Nephron progenitor cell (in vitro differentiated cells): ENCODE results near the gene KIF6.

ENCODE experiments used
- DNase-seq: peaks from one replicate; pipeline ENCODE4 v3.0.0; 2021
- H3K27ac Mint-ChIP-seq: 2 replicates; pipeline ENCODE4 v1.8.0; 2021; ENCODE audit warnings: mild to moderate bottlenecking, moderate library complexity, mixed read lengths
- H3K27me3 Mint-ChIP-seq: 2 replicates; pipeline ENCODE4 v1.8.0; 2021; ENCODE audit warnings: mild to moderate bottlenecking, low read depth, mixed read lengths; ENCODE audit not compliant: poor library complexity
- H3K36me3 Mint-ChIP-seq: 2 replicates; pipeline ENCODE4 v1.8.0; 2021; ENCODE audit warnings: low read depth, mixed read lengths
- H3K4me1 Mint-ChIP-seq: 2 replicates; pipeline ENCODE4 v1.8.0; 2021; ENCODE audit warnings: mixed read lengths
- H3K4me3 Mint-ChIP-seq: 2 replicates; pipeline ENCODE4 v1.8.0; 2021; ENCODE audit warnings: mild to moderate bottlenecking, moderate library complexity, mixed read lengths
- H3K9me3 Mint-ChIP-seq: 2 replicates; pipeline ENCODE4 v1.8.0; 2021; ENCODE audit warnings: mild to moderate bottlenecking, moderate library complexity, mixed read lengths
- TF ChIP-seq, protein P1 (sequence below): fragments of 200-600 bp; sonication (generic); IDR thresholded peaks from 2 replicates; pipeline ENCODE4 v1.5.0; 2021; ENCODE audit warnings: antibody characterized with exemption

Gene KIF6

GRCh38 chr6:39388606-39389483, 336.4 kb downstream of the KIF6 start:
- TF ChIP-seq, protein P1, sequence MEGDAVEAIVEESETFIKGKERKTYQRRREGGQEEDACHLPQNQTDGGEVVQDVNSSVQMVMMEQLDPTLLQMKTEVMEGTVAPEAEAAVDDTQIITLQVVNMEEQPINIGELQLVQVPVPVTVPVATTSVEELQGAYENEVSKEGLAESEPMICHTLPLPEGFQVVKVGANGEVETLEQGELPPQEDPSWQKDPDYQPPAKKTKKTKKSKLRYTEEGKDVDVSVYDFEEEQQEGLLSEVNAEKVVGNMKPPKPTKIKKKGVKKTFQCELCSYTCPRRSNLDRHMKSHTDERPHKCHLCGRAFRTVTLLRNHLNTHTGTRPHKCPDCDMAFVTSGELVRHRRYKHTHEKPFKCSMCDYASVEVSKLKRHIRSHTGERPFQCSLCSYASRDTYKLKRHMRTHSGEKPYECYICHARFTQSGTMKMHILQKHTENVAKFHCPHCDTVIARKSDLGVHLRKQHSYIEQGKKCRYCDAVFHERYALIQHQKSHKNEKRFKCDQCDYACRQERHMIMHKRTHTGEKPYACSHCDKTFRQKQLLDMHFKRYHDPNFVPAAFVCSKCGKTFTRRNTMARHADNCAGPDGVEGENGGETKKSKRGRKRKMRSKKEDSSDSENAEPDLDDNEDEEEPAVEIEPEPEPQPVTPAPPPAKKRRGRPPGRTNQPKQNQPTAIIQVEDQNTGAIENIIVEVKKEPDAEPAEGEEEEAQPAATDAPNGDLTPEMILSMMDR, result no peak
- DNase-seq, result no peak
- Mint-ChIP-seq H3K4me3 (no peak overlapping the region), H3K4me1 (peaks cover 28% of the 10 kb centered on the region), H3K27me3 (peaks cover 8% of the 10 kb centered on the region), H3K27ac (no peak overlapping the region), H3K9me3 (peaks cover 2% of the 10 kb centered on the region), H3K36me3 (no peaks in the 10 kb centered on the region)

- TF ChIP-seq, protein P1, result no peak
- Mint-ChIP-seq H3K27ac (no peak overlapping the region), H3K9me3 (peaks cover 12% of the 10 kb centered on the region), H3K36me3 (peaks cover 5% of the 10 kb centered on the region), H3K4me3 (no peak overlapping the region), H3K27me3 (peaks cover 8% of the 10 kb centered on the region), H3K4me1 (peaks cover 28% of the 10 kb centered on the region)
- DNase-seq, result no peak
These were observed 337.4 kb downstream of the KIF6 start for GRCh38 chr6:39387785-39388184.

- peaks cover 5% of the 10 kb centered on the region for H3K36me3 Mint-ChIP-seq
- TF ChIP-seq, protein P1, result no peak
- peaks cover 28% of the 10 kb centered on the region for H3K4me1 Mint-ChIP-seq
- no peak overlapping the region for H3K27ac Mint-ChIP-seq
- H3K4me3 Mint-ChIP-seq, result no peak overlapping the region
- H3K9me3 Mint-ChIP-seq, result peaks cover 12% of the 10 kb centered on the region
- peaks cover 8% of the 10 kb centered on the region for H3K27me3 Mint-ChIP-seq
- DNase-seq, result no peak
These were observed 338.7 kb downstream of the KIF6 start for GRCh38 chr6:39386487-39386886.

- TF ChIP-seq, protein P1, result no peak
These were observed 343.6 kb downstream of the KIF6 start for GRCh38 chr6:39381550-39382140.

GRCh38 chr6:39380837-39381549, 344.2 kb downstream of the KIF6 start:
- DNase-seq, result no peak
- TF ChIP-seq, protein P1, result no peak
- Mint-ChIP-seq H3K36me3 (peaks cover 5% of the 10 kb centered on the region), H3K27ac (no peak overlapping the region), H3K4me1 (peaks cover 11% of the 10 kb centered on the region), H3K27me3 (peaks cover 5% of the 10 kb centered on the region), H3K4me3 (no peak overlapping the region), H3K9me3 (peaks cover 12% of the 10 kb centered on the region)

More at GRCh38 chr6:39381550-39382140, 343.6 kb downstream of the KIF6 start:
- peaks cover 17% of the 10 kb centered on the region for H3K4me1 Mint-ChIP-seq
- peaks cover 5% of the 10 kb centered on the region for H3K27me3 Mint-ChIP-seq
- H3K27ac Mint-ChIP-seq, result no peak overlapping the region
- peaks cover 12% of the 10 kb centered on the region for H3K9me3 Mint-ChIP-seq
- peaks cover 5% of the 10 kb centered on the region for H3K36me3 Mint-ChIP-seq
- H3K4me3 Mint-ChIP-seq, result no peak overlapping the region
- DNase-seq, result no peak
